ENCODE measurements around the gene FSD1.
A peak's percentile ranks its signal among the peaks of the same experiment; 100 is the strongest.
"Not testable (repeated sequence)": the region's sequence is repeated elsewhere in the genome, so short reads cannot be mapped to it uniquely, and the experiment has no call there.

Gene FSD1

GRCh38 chr19:4343370-4344307 is 39.2 kb downstream of the FSD1 start, which contains the start of gene MPND:
Gene MPND, plus strand, starts transcription at chr19:4343562. Its CDS starts 32 bp downstream, at chr19:4343594.
- TF ChIP-seq CTCF (conservative IDR thresholded peaks at IDR 0.05): no peak
- TF ChIP-seq ZFX (IDR thresholded peaks at IDR 0.05): peak; percentile 62; the same call in 1 of the 2 replicates
- H3K27ac ChIP-seq: peak within 1 kb of the TSS; percentile 76

GRCh38 chr19:4345342-4346019 is 41.1 kb downstream of the FSD1 start:
- TF ChIP-seq CTCF (conservative IDR thresholded peaks at IDR 0.05) (no peak), ZFX (IDR thresholded peaks at IDR 0.05) (no peak)
- no peak overlapping the region for H3K27ac ChIP-seq

- H3K27ac ChIP-seq: no peak overlapping the region
These were observed 41.6 kb downstream of the FSD1 start for GRCh38 chr19:4346020-4346383.

GRCh38 chr19:4347521-4347920 is 43.1 kb downstream of the FSD1 start:
- no peak overlapping the region for H3K27ac ChIP-seq
- TF ChIP-seq CTCF (conservative IDR thresholded peaks at IDR 0.05) (no peak), ZFX (IDR thresholded peaks at IDR 0.05) (no peak)

More at GRCh38 chr19:4346020-4346383, 41.6 kb downstream of the FSD1 start:
- no peak for TF ChIP-seq CTCF (conservative IDR thresholded peaks at IDR 0.05)
- no peak for TF ChIP-seq ZFX (IDR thresholded peaks at IDR 0.05)

GRCh38 chr19:4349225-4349624 is 44.8 kb downstream of the FSD1 start:
- not testable (repeated sequence) for H3K27ac ChIP-seq

- no peak for TF ChIP-seq ZFX (IDR thresholded peaks at IDR 0.05)
- TF ChIP-seq CTCF (conservative IDR thresholded peaks at IDR 0.05): no peak
- no peak overlapping the region for H3K27ac ChIP-seq
These were observed 45.7 kb downstream of the FSD1 start for GRCh38 chr19:4350111-4350510.

GRCh38 chr19:4350726-4351125 is 46.3 kb downstream of the FSD1 start:
- no peak overlapping the region for H3K27ac ChIP-seq
- TF ChIP-seq CTCF (conservative IDR thresholded peaks at IDR 0.05) (no peak), ZFX (IDR thresholded peaks at IDR 0.05) (no peak)

Measured in C4-2B (cell line).